GM18868 (cell line): Measurements from ENCODE around the gene GPD2.
A peak's percentile ranks its signal among the peaks of the same experiment; 100 is the strongest.

Source experiments
- ATAC-seq: cut with Tn5 transposase; IDR thresholded peaks from one replicate; pipeline ENCODE4 v1.9.1; 2021; ENCODE audit warnings: mild to moderate bottlenecking, moderate library complexity; ENCODE audit not compliant: unreplicated experiment

The GPD2 gene

GRCh38 chr2:156435718-156436496 lies at the start of gene GPD2:
Gene GPD2 (plus strand): TSS chr2:156436379. CDS start chr2:156476106, 39,727 bp downstream.
- peak; percentile 56 for ATAC-seq

- ATAC-seq, result no peak
Measured at GRCh38 chr2:156394033-156394741, 42.0 kb upstream of the GPD2 start.

GRCh38 chr2:156396126-156396525 lies 40.1 kb upstream of the GPD2 start:
- ATAC-seq, result peak; percentile 33

DNA sequence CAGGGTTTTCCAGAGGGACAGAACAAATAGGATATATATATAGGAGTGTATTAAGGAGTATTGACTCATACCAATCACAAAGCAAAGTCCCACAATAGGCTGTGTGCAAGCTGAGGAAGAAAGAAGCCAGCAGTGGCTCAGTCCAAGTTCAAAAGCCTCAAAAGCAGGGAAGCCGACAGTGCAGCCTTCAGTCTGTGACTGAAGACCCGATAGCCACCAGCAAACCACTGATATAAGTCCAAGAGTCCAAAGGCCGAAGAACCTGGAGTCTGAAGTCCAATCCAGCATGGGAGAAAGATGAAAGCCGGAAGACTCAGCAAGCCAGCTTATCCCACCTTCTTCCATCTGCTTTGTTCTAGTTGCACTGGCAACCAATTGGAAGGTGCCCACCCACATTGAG lies 39.0 kb upstream of the GPD2 start:
- no peak for ATAC-seq

GRCh38 chr2:156398176-156398575 lies 38.0 kb upstream of the GPD2 start:
- no peak for ATAC-seq

DNA sequence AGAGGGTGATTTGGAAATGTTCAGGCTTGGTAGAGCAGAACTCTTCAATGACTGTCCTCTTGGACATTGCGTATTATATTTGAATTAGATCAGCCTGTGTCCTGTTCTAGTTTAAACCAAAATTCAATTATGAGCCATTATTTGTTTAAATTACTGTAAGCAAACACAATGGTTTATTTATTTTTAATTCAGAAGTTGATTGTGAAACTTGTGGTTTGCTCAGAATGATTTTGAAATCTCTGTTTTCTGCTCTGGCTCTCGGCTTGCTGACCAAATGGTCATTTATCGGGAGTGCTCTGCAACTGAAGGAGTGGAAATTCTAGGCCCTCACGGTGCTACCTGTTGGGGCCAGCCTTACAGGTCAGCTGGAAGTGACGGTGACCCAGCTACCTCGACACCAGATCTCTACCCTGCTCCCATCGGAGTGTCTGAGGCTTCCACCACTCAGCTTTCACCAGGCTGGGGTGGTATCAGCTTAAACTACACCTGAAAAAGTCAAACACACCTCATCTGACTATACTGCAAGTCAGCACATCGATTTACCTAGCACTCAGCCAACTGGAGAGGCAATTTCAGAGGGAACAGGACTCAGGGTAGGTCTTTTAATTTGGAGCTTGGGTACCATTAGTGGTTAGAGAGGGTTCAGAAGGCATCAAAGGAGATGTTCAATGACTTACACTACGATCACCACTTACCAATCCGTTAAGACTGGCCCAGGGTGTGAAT lies 36.8 kb upstream of the GPD2 start:
- peak; percentile 0 for ATAC-seq

- peak; percentile 38 for ATAC-seq
Measured at GRCh38 chr2:156399950-156400705, 36.1 kb upstream of the GPD2 start.

DNA sequence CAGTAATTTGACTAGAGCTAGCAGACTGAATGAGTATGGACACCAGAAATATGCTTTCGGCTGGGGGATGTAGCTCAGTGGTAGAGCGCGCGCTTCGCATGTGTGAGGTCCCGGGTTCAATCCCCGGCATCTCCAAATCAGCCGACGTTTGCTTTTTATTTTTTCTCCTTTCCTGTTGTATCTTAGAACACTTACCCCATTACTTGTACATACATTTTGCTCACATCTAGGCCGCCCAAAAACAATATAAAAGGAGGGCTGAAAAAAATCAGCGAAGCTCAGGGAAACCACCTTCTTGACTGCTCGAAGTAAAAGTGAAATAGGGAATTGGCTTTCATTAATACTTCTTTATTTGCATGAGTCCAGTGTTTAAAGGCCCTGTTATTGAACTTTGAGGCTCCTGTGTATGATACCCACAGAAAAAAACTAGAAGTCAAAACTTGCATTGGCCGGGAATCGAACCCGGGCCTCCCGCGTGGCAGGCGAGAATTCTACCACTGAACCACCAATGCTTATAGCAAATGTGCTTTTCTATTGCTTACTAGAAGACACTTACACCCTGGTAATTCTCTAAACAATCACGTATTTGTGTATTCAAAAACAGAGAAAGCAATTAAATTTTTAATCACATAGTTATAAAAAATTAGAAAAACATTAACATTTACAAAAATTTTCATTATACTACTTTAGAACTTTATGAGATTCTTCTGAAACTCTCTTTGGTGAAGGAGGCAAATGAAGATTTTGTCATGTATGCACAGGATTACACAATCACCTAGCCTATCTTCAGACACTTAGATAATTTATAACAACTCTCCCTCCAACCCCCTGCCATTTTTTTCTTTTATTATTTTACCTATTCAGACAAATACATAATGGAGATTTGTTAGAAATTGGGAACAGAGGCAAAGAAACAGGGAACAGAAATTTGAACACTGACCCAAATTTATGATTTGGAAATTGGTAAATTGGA lies 35.2 kb upstream of the GPD2 start:
- peak; percentile 56 for ATAC-seq

DNA sequence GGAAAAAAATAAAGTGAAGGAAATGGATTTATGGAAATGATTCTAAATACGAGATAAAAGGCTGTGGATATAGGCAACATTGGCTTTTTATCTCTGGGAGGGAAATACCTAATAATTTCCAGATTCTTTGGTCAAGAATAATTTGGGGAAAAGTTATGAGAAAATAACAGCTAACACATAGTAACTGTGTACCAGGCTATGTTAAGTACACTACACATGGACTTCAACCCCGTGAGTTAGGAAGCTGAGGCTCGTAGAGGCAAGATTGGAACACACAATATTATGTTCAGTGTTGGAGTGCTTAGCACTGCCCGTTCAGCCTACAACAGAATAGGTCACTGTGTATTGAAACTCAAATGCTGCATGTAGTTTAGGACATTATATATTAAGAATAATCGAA lies 34.3 kb upstream of the GPD2 start:
- no peak for ATAC-seq

GRCh38 chr2:156405586-156405985 lies 30.6 kb upstream of the GPD2 start:
- no peak for ATAC-seq

DNA sequence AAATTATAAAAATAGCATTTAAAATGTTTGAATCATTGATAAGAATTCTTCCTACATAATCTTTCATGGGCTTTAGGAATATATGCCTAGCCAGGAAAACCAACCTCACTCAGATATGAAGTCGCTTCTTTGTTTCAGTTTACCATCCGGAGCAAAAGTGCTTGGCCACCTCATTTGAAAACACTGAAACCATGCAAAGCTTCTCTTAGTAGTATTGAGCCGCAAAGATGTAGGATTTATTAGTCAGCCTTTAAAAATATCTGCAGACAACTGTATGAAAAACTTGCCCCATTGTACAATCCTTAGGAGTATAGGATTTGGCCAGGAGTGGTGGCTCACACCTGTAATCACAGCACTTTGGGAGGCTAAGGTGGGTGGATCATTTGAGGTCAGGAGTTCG lies 24.3 kb upstream of the GPD2 start:
- ATAC-seq, result no peak

- ATAC-seq, result no peak
Measured at GRCh38 chr2:156421851-156422250, 14.3 kb upstream of the GPD2 start.

DNA sequence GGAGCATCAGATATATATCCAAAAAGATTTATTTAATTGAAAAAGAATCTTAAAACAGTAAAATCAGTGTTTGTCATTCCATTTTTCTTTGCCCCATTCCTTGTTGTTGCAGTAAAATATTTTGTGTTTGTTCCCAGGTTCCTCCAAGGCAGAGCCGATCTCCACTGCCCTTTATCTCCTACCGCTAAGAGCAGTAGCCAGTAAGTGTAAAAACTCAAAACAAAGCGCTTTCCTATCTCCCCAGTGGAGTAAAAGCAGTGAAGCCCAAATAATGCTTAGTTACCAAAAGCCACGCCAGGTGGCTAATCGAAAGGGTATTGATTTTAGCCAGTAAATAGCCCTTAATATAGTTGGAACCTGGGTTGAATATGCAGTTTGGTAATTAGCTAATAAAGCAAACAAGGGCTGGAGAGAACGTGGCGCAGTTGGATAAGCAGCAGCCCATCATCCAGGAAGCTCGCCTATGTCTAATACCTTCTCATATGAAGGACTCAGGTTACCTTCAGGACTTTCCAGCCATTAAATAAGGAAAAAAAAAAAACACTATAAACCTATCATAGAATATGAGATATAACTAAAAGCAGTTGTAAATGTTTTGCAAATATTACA lies 12.4 kb upstream of the GPD2 start:
- no peak for ATAC-seq

GRCh38 chr2:156427074-156427473 lies 9.1 kb upstream of the GPD2 start:
- ATAC-seq, result no peak

DNA sequence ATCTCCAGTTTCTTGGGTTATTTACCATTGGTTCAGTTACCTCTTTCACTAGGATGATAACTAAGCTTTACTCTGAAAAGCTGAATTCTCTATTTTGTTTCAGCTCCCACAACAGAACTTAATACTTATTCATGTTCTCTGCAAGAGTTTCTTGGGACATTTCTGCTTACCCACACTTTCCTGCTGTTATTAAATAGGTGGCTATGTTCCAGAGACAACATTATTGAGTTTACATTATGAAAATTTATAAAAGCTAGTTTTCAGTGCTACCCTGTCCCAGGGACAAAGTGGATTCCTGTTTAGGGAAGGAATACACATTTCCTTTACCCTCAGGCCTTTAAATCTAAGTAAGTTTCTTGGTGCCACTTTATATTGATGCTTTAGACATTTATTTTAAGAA lies 7.0 kb upstream of the GPD2 start:
- no peak for ATAC-seq

- peak; percentile 24 for ATAC-seq
Measured at GRCh38 chr2:156430236-156430979, 5.8 kb upstream of the GPD2 start.

GRCh38 chr2:156430980-156431358 lies 5.2 kb upstream of the GPD2 start:
- ATAC-seq, result peak; percentile 67

DNA sequence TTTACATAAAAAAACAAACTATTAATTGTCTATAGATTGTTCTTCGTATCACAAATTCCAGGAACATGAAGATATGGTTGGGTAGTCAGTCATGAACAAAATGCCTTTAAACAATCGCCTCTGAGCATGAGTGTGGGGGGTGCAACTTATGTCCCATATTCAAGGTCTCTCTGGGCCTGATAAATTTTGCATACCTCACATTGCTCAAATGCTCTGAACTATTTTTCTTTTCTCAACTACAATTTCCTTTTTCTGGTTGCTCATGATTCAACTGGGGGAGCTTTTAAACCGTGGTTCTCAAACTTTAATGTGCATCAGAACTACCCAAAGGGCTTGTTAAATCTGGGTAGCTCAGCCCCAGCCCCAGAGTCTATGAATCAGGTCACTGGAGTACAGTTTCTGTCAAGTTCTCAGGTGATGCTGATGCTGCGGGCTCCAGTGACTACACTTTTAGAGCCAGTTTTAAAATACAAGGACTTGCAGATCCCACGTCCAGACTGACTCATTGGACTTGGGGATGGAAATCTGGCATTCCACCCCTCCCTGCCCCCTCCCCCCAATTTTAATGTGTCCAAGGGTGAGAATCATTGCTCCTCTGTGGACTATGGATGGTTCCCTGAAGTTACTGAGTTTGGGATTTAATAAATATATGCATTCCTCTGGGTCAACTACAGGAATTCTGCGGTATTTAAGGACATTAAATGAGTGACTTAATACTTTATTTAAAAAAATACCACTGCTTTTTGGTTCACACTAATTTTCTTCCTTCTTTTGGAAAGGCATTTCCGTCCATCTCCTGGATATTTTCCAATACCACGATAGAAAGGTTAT lies 1.5 kb upstream of the GPD2 start:
- no peak for ATAC-seq
